Smooth muscle cell of the pulmonary artery (primary cell): ENCODE results near the gene GSTA3. TPM values are rescaled to one million over a fixed set of nuclear protein-coding genes. Genes with fewer than 3 reads are reported as not detected.

ENCODE experiments used
- total RNA-seq: library from RNA; depleted of rRNA; stranded (reverse); fragments of >200 nt; gene quantifications from 2 replicates; pipeline ENCODE4 v1.2.3, GENCODE V29; 2014

GSTA3 gene
- not detected in 2 replicates for total RNA-seq

DNA sequence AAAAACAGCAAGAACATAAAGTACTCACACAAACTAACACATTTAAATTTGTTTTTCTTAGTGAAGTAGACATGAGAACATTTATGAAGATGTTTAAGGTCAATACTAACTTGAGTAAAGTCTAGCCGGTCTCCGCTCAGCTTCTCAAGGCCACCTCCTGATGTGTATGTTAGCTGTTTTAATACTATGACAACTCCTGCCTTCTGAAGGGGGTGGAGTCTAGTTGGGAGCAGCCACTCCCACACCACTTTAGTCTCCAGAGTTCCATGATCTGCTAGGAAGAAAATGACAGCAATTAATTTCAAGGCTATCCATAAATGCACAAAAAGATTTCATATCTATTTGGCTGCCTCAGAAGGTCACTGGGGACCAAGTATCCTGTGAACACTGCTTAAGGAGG, at the start of gene GSTA3:
TSS of gene GSTA3 (minus strand) at position 168 of the 400 bp plus-strand sequence. CDS start 3,864 bp downstream, outside the sequence.

Other genes starting within 250 kb of the GSTA3 start
- gene TMEM14A, start 238.6 kb downstream of the GSTA3 start, total RNA-seq: 19.4 and 36.5 TPM in 2 replicates
- not detected in 2 replicates for gene GSTA2, start 146.2 kb downstream of the GSTA3 start, total RNA-seq
- 0.26 TPM in 1 of 2 replicates, not detected in the other for gene GSTA1, start 105.9 kb downstream of the GSTA3 start, total RNA-seq
- gene GSTA5, start 68.9 kb downstream of the GSTA3 start, total RNA-seq: not detected in 2 replicates
- 21.1 and 37.1 TPM in 2 replicates for gene GSTA4, start 85.6 kb upstream of the GSTA3 start, total RNA-seq
- 6.3 and 12.0 TPM in 2 replicates for gene CILK1, start 152.1 kb upstream of the GSTA3 start, total RNA-seq
- gene FBXO9, start 155.7 kb upstream of the GSTA3 start, total RNA-seq: 39.9 and 43.9 TPM in 2 replicates
- not detected in 2 replicates for gene GCM1, start 239.1 kb upstream of the GSTA3 start, total RNA-seq